ENCODE data around the gene CA7.

CA7 gene

GRCh38 chr16:66856801-66857200, 12.6 kb downstream of the CA7 start:
- Histone ChIP-seq H3K4me3 (ENCODE audit: low read length) (no peak overlapping the region), H3K9ac (ENCODE audit: low read length) (no peak overlapping the region), H4K20me1 (ENCODE audit: insufficient read depth, low read length) (no peaks in the 10 kb centered on the region), H3K36me3 (replicated peaks; ENCODE audit: insufficient read depth, low read length) (no peaks in the 10 kb centered on the region), H3F3A (ENCODE audit: insufficient read depth, low read length) (no peaks in the 10 kb centered on the region), H3K9me3 (replicated peaks; ENCODE audit: insufficient read depth, low read length) (no peaks in the 10 kb centered on the region), H3K4me2 (ENCODE audit: low read depth, low read length) (no peak overlapping the region), H3K9me2 (replicated peaks; ENCODE audit: insufficient read depth, low read length) (no peaks in the 10 kb centered on the region), H3K27me3 (replicated peaks; ENCODE audit: insufficient read depth, low read length) (no peaks in the 10 kb centered on the region), H3K4me1 (ENCODE audit: low read length) (no peaks in the 10 kb centered on the region), H2AFZ (ENCODE audit: low read length) (no peak overlapping the region), H3K27ac (ENCODE audit: low read length) (no peak overlapping the region), H3K79me2 (ENCODE audit: low read length) (no peaks in the 10 kb centered on the region)
- TF ChIP-seq CTCF (IDR thresholded peaks at IDR 0.05; ENCODE audit: low read length) (no peak), EZH2phosphoT487 (IDR thresholded peaks at IDR 0.05; ENCODE audit: low read length) (no peak), EZH2 (optimal IDR thresholded peaks at IDR 0.05; ENCODE audit: low read depth, low read length) (no peak)
- DNase-seq, result no peak

- Histone ChIP-seq H3K9ac (ENCODE audit: low read length) (no peak overlapping the region), H3K36me3 (replicated peaks; ENCODE audit: insufficient read depth, low read length) (no peaks in the 10 kb centered on the region), H3K4me1 (ENCODE audit: low read length) (no peaks in the 10 kb centered on the region), H3K9me2 (replicated peaks; ENCODE audit: insufficient read depth, low read length) (no peaks in the 10 kb centered on the region), H3K79me2 (ENCODE audit: low read length) (no peaks in the 10 kb centered on the region), H4K20me1 (ENCODE audit: insufficient read depth, low read length) (no peaks in the 10 kb centered on the region), H3K27ac (ENCODE audit: low read length) (no peak overlapping the region), H3F3A (ENCODE audit: insufficient read depth, low read length) (no peaks in the 10 kb centered on the region), H3K9me3 (replicated peaks; ENCODE audit: insufficient read depth, low read length) (no peaks in the 10 kb centered on the region), H3K4me2 (ENCODE audit: low read depth, low read length) (no peak overlapping the region), H3K4me3 (ENCODE audit: low read length) (no peak overlapping the region), H2AFZ (ENCODE audit: low read length) (no peak overlapping the region), H3K27me3 (replicated peaks; ENCODE audit: insufficient read depth, low read length) (no peaks in the 10 kb centered on the region)
- TF ChIP-seq CTCF (IDR thresholded peaks at IDR 0.05; ENCODE audit: low read length) (no peak), EZH2 (optimal IDR thresholded peaks at IDR 0.05; ENCODE audit: low read depth, low read length) (no peak), EZH2phosphoT487 (IDR thresholded peaks at IDR 0.05; ENCODE audit: low read length) (no peak)
- DNase-seq, result no peak
Measured at GRCh38 chr16:66857437-66857836, 13.2 kb downstream of the CA7 start.

- no peaks in the 10 kb centered on the region for H4K20me1 ChIP-seq (ENCODE audit: insufficient read depth, low read length)
- H3K36me3 ChIP-seq (replicated peaks; ENCODE audit: insufficient read depth, low read length), result no peaks in the 10 kb centered on the region
- H2AFZ ChIP-seq (ENCODE audit: low read length), result no peak overlapping the region
- no peaks in the 10 kb centered on the region for H3K9me3 ChIP-seq (replicated peaks; ENCODE audit: insufficient read depth, low read length)
- H3K9ac ChIP-seq (ENCODE audit: low read length), result no peak overlapping the region
- no peaks in the 10 kb centered on the region for H3K27me3 ChIP-seq (replicated peaks; ENCODE audit: insufficient read depth, low read length)
- H3F3A ChIP-seq (ENCODE audit: insufficient read depth, low read length), result no peaks in the 10 kb centered on the region
- TF ChIP-seq CTCF (IDR thresholded peaks at IDR 0.05; ENCODE audit: low read length), result no peak
- TF ChIP-seq EZH2phosphoT487 (IDR thresholded peaks at IDR 0.05; ENCODE audit: low read length), result no peak
- no peak for TF ChIP-seq EZH2 (optimal IDR thresholded peaks at IDR 0.05; ENCODE audit: low read depth, low read length)
- H3K79me2 ChIP-seq (ENCODE audit: low read length), result no peaks in the 10 kb centered on the region
- no peak overlapping the region for H3K27ac ChIP-seq (ENCODE audit: low read length)
- no peaks in the 10 kb centered on the region for H3K9me2 ChIP-seq (replicated peaks; ENCODE audit: insufficient read depth, low read length)
- no peak overlapping the region for H3K4me3 ChIP-seq (ENCODE audit: low read length)
- no peak for DNase-seq
- no peak overlapping the region for H3K4me2 ChIP-seq (ENCODE audit: low read depth, low read length)
- no peaks in the 10 kb centered on the region for H3K4me1 ChIP-seq (ENCODE audit: low read length)
Measured at GRCh38 chr16:66858740-66859396, 14.7 kb downstream of the CA7 start.
